ENCODE results near the gene SDK1. TPM values are rescaled to one million over a fixed set of nuclear protein-coding genes. Genes with fewer than 3 reads are reported as not detected.

Gene SDK1
- polyA plus RNA-seq, 2 of the 4 experiments (the other 2 are of a cell fraction) = 0.12 to 0.28 TPM

GRCh38 chr7:3641582-3641981 lies 340.5 kb downstream of the SDK1 start (continued):
- no peak for TF ChIP-seq REST (IDR thresholded peaks at IDR 0.05)

DNA sequence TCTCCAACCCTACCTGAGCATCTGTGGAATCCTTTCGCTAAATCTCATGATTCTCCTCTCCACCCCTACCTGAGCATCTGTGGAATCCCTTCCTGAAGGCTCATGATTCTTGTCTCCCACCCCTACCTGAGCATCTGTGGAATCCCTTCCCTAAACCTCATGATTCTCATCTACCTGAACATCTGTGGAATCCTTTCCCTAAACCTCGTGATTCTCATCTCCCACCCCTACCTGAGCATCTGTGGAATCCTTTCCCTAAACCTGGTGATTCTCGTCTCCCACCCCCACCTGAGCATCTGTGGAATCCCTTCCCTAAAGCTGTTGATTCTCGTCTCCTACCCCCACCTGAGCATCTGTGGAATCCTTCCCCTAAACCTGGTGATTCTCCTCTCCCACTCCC lies 342.0 kb downstream of the SDK1 start:
- no peak for FAIRE-seq

GRCh38 chr7:3648276-3648675 lies 347.2 kb downstream of the SDK1 start:
- no peak for FAIRE-seq
- Histone ChIP-seq H3K27ac (no peak overlapping the region), H3K9me3 (no peaks in the 10 kb centered on the region), H3K4me1 (no peaks in the 10 kb centered on the region), H3K4me3 (no peak overlapping the region), H3K4me2 (no peak overlapping the region)
- no peak for DNase-seq (ENCODE audit: low read depth in 1 of 2, low spot score in 1 of 2)
- ATAC-seq = no peak
- POLR2A ChIA-PET = no interaction called here
- 80% methylated on average over 2 of the region's 2 CpGs for WGBS (ENCODE audit: missing lambda C conversion rate)
- no peak for TF ChIP-seq HEYL (CRISPR knock-in tag; IDR thresholded peaks at IDR 0.05)
- no peak for TF ChIP-seq ESRRA (IDR thresholded peaks at IDR 0.05; ENCODE audit: borderline replicate concordance, low read length)
- no peak for TF ChIP-seq RFX5 (IDR thresholded peaks at IDR 0.05)
- no peak for TF ChIP-seq HOXA7 (CRISPR knock-in tag; IDR thresholded peaks at IDR 0.05)
- no peak for TF ChIP-seq BHLHE40 (IDR thresholded peaks at IDR 0.05; ENCODE audit: low read depth, low read length)
- TF ChIP-seq ZNF302 (CRISPR knock-in tag; IDR thresholded peaks at IDR 0.05) = no peak
- no peak for TF ChIP-seq CHD4 (IDR thresholded peaks at IDR 0.05; ENCODE audit: borderline replicate concordance)
- no peak for TF ChIP-seq MAFK (IDR thresholded peaks at IDR 0.05; ENCODE audit: partially characterized antibody)
- TF ChIP-seq BCL3 (IDR thresholded peaks at IDR 0.05) = no peak
- no peak for TF ChIP-seq EHF (CRISPR knock-in tag; IDR thresholded peaks at IDR 0.05)
- TF ChIP-seq CEBPB (IDR thresholded peaks at IDR 0.05) = no peak
- no peak for TF ChIP-seq NR3C1 (IDR thresholded peaks at IDR 0.05)
- TF ChIP-seq, protein P1, sequence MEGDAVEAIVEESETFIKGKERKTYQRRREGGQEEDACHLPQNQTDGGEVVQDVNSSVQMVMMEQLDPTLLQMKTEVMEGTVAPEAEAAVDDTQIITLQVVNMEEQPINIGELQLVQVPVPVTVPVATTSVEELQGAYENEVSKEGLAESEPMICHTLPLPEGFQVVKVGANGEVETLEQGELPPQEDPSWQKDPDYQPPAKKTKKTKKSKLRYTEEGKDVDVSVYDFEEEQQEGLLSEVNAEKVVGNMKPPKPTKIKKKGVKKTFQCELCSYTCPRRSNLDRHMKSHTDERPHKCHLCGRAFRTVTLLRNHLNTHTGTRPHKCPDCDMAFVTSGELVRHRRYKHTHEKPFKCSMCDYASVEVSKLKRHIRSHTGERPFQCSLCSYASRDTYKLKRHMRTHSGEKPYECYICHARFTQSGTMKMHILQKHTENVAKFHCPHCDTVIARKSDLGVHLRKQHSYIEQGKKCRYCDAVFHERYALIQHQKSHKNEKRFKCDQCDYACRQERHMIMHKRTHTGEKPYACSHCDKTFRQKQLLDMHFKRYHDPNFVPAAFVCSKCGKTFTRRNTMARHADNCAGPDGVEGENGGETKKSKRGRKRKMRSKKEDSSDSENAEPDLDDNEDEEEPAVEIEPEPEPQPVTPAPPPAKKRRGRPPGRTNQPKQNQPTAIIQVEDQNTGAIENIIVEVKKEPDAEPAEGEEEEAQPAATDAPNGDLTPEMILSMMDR (IDR thresholded peaks at IDR 0.05) = no peak
- no peak for TF ChIP-seq MAZ (IDR thresholded peaks at IDR 0.05; ENCODE audit: borderline replicate concordance, low read depth, low read length)
- no peak for TF ChIP-seq CBX2 (IDR thresholded peaks at IDR 0.05; ENCODE audit: borderline replicate concordance, low read depth)
- TF ChIP-seq EP300 (IDR thresholded peaks at IDR 0.05) = no peak
- CTCF ChIA-PET = no interaction called here

More for the DNA sequence above, 342.0 kb downstream of the SDK1 start:
- Histone ChIP-seq H3K4me1 (no peaks in the 10 kb centered on the region), H3K27ac (no peak overlapping the region), H3K4me2 (no peak overlapping the region), H3K9me3 (no peaks in the 10 kb centered on the region), H3K4me3 (no peak overlapping the region)
- ATAC-seq = no peak
- POLR2A ChIA-PET = no interaction called here
- CTCF ChIA-PET = no interaction called here
- TF ChIP-seq ZSCAN20 (CRISPR knock-in tag; IDR thresholded peaks at IDR 0.05) (no peak), NPAS2 (CRISPR knock-in tag; IDR thresholded peaks at IDR 0.05; ENCODE audit: borderline replicate concordance) (no peak)
- 26% methylated on average over 4 of the region's 4 CpGs for WGBS (ENCODE audit: missing lambda C conversion rate)
- DNase-seq (ENCODE audit: low read depth in 1 of 2, low spot score in 1 of 2) = no peak

Data from A549 (cell line).